Stimulated activated CD8-positive, alpha-beta memory T cell treated with anti-CD3 and anti-CD28 coated beads, Interleukin-7, amount 100 ng/mL, for 1 hour (primary cell): ENCODE measurements around the gene CHRM5.
A peak's percentile ranks its signal among the peaks of the same experiment; 100 is the strongest.
"Not testable (repeated sequence)": the region's sequence is repeated elsewhere in the genome, so short reads cannot be mapped to it uniquely, and the experiment has no call there.

Experiments used
- DNase-seq, 2 donors: peaks; one replicate each; pipeline ENCODE4 v3.0.0-alpha.2; 2020; ENCODE audit warnings: low read depth in 2 of 2

CHRM5 gene

GRCh38 chr15:34038871-34039789 is 70.8 kb downstream of the CHRM5 start, which contains the start of gene AVEN:
TSS of gene AVEN (minus strand) at chr15:34039204. CDS start at chr15:34039046, 158 bp downstream.
- DNase-seq, result peak; percentile 15 to 20

- no peak for DNase-seq
Measured at GRCh38 chr15:34039790-34040113, 71.5 kb downstream of the CHRM5 start.

DNA sequence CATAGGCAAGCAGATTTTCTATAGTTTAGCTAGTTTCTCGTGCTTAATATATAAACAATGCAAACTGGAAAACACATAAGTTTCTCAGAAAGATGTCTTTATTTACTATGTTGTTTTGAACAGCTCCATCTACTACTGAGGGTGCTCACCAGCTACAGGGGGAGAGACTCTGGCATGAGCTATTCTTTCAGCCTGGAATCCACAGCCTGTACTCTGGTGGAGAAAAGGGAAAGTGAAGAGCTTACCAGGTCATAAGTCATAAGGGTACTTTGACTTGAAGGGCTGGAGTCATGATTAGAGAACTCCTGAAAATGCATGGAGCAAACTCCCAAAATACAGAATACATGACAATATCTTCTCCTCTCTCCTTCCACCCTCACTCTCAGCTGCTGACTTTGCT is 75.1 kb downstream of the CHRM5 start:
- DNase-seq, result no peak

- no peak for DNase-seq
Measured at GRCh38 chr15:34043813-34044212, 75.5 kb downstream of the CHRM5 start.

GRCh38 chr15:34046471-34047145 is 78.3 kb downstream of the CHRM5 start:
- no peak for DNase-seq

- DNase-seq, result no peak
Measured at GRCh38 chr15:34047893-34048775, 79.8 kb downstream of the CHRM5 start.

GRCh38 chr15:34049112-34049511 is 80.8 kb downstream of the CHRM5 start:
- DNase-seq, result no peak

- DNase-seq, result not testable (repeated sequence)
Measured at GRCh38 chr15:34050385-34050784, 82.1 kb downstream of the CHRM5 start.

DNA sequence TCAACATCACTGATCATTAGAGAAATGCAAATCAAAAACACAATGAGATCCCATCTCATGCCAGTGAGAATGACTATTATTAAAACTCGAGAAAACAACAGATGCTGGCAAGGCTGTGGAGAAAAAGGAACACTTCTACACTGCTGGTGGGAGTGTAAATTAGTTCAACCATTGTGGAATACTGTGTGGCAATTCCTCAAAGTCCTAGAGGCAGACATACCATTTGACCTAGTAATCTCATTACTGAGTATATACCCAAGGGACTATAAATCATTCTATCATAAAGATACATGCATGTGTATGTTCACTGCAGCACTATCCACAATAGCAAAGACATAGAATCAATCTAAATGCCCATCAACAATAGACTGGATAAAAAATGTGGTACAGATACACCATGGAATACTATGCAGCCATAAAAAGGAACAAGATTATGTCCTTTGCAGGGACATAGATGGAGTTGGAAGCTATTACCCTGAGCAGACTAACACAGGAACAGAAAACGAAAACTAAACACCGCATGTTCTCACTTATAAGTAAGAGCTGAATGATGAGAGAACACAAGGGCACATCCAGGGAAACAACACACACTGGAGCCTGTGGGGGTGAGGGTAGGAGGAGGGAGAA is 85.9 kb downstream of the CHRM5 start:
- DNase-seq, result no peak

GRCh38 chr15:34055868-34056595 is 87.7 kb downstream of the CHRM5 start:
- no peak for DNase-seq

DNA sequence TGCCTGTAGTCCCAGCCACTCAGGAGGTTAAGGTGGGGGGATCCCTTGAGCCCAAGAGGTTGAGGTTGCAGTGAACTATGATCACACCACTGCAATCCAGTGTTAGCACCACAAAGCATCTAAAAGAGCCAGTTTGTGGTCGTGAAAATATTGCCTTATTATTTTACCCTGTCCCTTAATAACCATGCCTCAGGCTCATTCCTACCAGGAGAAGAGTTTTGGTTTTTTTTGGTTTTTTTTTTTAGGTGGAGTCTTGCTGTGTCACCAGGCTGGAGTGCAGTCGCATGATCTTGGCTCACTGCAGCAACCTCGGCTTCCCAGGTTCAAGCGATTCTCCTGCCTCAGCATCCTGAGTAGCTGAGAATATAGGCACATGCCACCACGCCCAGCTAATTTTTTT is 88.6 kb downstream of the CHRM5 start:
- no peak for DNase-seq

- no peak for DNase-seq
Measured at GRCh38 chr15:34059476-34059875, 91.2 kb downstream of the CHRM5 start.

- DNase-seq, result no peak
Measured at GRCh38 chr15:34059946-34060345, 91.6 kb downstream of the CHRM5 start.

DNA sequence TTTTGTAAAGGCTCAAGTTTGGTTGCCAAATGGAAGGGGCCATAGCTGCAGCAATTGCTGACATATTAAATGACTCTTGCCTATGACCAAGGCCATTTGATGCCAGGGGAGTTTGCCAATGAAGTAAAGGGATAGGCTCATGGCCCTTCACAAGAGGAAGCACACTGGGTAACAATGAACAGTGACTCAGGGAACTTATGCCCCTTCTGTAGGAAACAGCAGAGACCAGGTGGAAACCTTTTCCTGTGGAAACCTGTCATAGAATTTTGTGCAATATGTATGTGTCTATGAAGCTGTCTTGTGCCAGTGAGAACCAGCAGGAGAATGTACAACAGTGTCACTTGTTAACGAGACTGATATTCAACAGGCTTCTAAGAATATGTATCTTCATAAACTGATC is 96.1 kb downstream of the CHRM5 start:
- no peak for DNase-seq

- no peak for DNase-seq
Measured at GRCh38 chr15:34065261-34065660, 97.0 kb downstream of the CHRM5 start.

GRCh38 chr15:34065941-34066340 is 97.6 kb downstream of the CHRM5 start:
- DNase-seq, result no peak

DNA sequence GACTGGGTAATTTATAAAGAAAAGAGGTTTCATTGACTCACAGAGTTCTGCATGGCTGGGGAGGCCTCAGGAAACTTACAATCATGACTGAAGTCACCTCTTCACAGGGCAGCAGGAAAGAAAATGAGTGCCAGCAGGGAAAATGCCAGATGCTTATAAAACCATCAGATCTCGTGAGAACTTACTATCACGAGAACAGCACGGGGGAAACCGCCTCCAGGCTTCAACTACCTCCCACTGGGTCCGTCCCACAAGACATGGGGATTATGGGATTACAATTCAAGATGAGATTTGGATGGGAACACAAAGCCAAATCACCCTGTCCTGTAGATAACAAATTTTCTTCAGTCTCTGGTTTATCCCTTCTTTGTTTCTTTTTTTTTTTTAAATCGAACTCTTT is 101.7 kb downstream of the CHRM5 start:
- no peak for DNase-seq

GRCh38 chr15:34076785-34077184 is 108.5 kb downstream of the CHRM5 start:
- DNase-seq, result no peak

- no peak for DNase-seq
Measured at GRCh38 chr15:34078900-34079299, 110.6 kb downstream of the CHRM5 start.

- no peak for DNase-seq
Measured at GRCh38 chr15:34079904-34080303, 111.6 kb downstream of the CHRM5 start.

DNA sequence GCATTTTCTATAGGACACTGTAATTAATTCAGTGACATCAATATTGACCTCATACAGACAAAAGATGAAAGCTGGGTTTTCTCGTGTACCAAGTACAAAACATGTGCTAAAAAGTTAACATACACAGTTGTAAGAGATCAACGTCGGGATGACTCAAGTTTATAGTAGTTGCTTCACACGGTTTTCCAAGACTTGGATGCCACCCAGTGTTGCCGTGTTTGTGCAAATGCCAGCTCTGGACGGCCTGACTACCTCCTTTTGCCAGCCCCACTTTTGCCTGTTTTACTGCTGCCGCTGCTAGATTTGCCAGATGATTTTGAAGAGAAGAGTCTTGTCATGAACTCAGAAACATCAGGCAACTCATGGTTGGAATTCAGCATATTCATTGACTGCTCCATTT is 115.8 kb downstream of the CHRM5 start:
- DNase-seq, result no peak
